K562 (cell line): ENCODE measurements around the gene SIRT2. TPM values are rescaled to one million over a fixed set of nuclear protein-coding genes. Genes with fewer than 3 reads are reported as not detected.

ENCODE experiments used
- ATAC-seq: fragments of 200-7000 bp; cut with Tn5 transposase; 3 replicates; pipeline ENCODE4 v1.9.1; 2020; ENCODE audit warnings: moderate library complexity
- BruUV-seq: library from RNA; stranded (reverse); fragments of 400-500 nt; replicated peaks from 2 replicates; lab custom pipeline; 2021; lab: Mats Ljungman, UMichigan
- CTCF ChIA-PET: fragments of 300-600 bp; formaldehyde crosslinking; extraction: SDS; loops from one replicate; lab custom pipeline; 2021; ENCODE audit warnings: low intra/inter-chr PET ratio; lab: Yijun Ruan, JAX
- POLR2A ChIA-PET: fragments of 300-600, 350-650 bp; sonication (Branson Sonifier 250); formaldehyde crosslinking; extraction: SDS; loops from one replicate; lab custom pipeline; 2021; ENCODE audit warnings: antibody characterized with exemption, inconsistent platforms; lab: Yijun Ruan, JAX
- DNase-seq, 4 experiments: peaks; one replicate each; pipeline versions ENCODE4 v3.0.0 to v3.0.0-alpha.2; 2011 to 2018; ENCODE audit warnings: low spot score in 3 of 4, mixed read lengths in 3 of 4; ENCODE audit errors: extremely low read depth in 1 of 4
- FAIRE-seq: peaks from 2 replicates; lab custom pipeline; 2011; peaks lifted over from hg19 to GRCh38; lab: Jason Lieb, UNC
- H2AFZ ChIP-seq: 2 replicates; pipeline ENCODE4 v1.6.0; 2011; ENCODE audit warnings: low read depth, low read length, control low read depth, inconsistent platforms
- H3K27ac ChIP-seq: fragments of 200-600 bp; 3 replicates; pipeline ENCODE4 v1.8.0; 2011; ENCODE audit warnings: low read depth, mild to moderate bottlenecking, control low read depth, inconsistent platforms, low read length, moderate library complexity, mixed read lengths; ENCODE audit errors: extremely low read depth
- H3K27me3 ChIP-seq, 2 experiments: fragments of 300-600 bp in 1 of 2; 2 replicates in 1 of 2; 3 replicates in 1 of 2; pipeline versions ENCODE4 v1.6.0 to v1.8.0; 2011; ENCODE audit warnings: inconsistent platforms in 2 of 2, low read length in 2 of 2, mild to moderate bottlenecking in 1 of 2, mixed read lengths in 1 of 2, moderate library complexity in 1 of 2; ENCODE audit not compliant: control insufficient read depth in 2 of 2, insufficient read depth in 2 of 2
- H3K36me3 ChIP-seq: fragments of 300-600 bp; 3 replicates; pipeline ENCODE4 v1.8.0; 2011; ENCODE audit warnings: mild to moderate bottlenecking, low read length, inconsistent platforms; ENCODE audit not compliant: control insufficient read depth, insufficient read depth
- H3K4me1 ChIP-seq, 2 experiments: fragments of 200-600 bp in 1 of 2; replicated peaks in 1 of 2; 2 replicates in 1 of 2; 3 replicates in 1 of 2; pipeline versions ENCODE4 v1.5.1 to v1.8.0; 2011; ENCODE audit warnings: inconsistent platforms in 2 of 2, low read length in 2 of 2, mild to moderate bottlenecking in 1 of 2, mixed read lengths in 1 of 2, moderate library complexity in 1 of 2; ENCODE audit not compliant: control insufficient read depth in 2 of 2, insufficient read depth in 2 of 2
- H3K4me2 ChIP-seq: 2 replicates; pipeline ENCODE4 v1.6.1; 2011; ENCODE audit warnings: low read length, control low read depth, inconsistent platforms, mixed read lengths; ENCODE audit not compliant: insufficient read depth
- H3K4me3 ChIP-seq: fragments of 200-600 bp; sonication (generic), shearing (Covaris generic); 2 replicates; pipeline ENCODE4 v1.5.1; 2016; ENCODE audit warnings: control low read depth, inconsistent platforms
- H3K79me2 ChIP-seq: fragments of 200-600 bp; 3 replicates; pipeline ENCODE4 v1.8.0; 2011; ENCODE audit warnings: low read length, inconsistent platforms; ENCODE audit not compliant: control insufficient read depth, insufficient read depth
- H3K9ac ChIP-seq, 2 experiments: 2 replicates each; pipeline versions ENCODE4 v1.6.0 to v1.6.1; 2011; ENCODE audit warnings: low read depth in 2 of 2, low read length in 2 of 2, control low read depth in 1 of 2, inconsistent platforms in 1 of 2, mild to moderate bottlenecking in 1 of 2, mixed read lengths in 1 of 2; ENCODE audit not compliant: insufficient read depth in 1 of 2
- H3K9me1 ChIP-seq: one replicate; pipeline ENCODE4 v1.6.0; 2011; ENCODE audit warnings: inconsistent platforms, mild to moderate bottlenecking, low read length, moderate library complexity; ENCODE audit not compliant: control insufficient read depth, insufficient read depth
- H3K9me3 ChIP-seq: replicated peaks from 2 replicates; pipeline ENCODE4 v1.5.1; 2011; ENCODE audit warnings: low read depth, low read length, inconsistent platforms; ENCODE audit not compliant: control insufficient read depth, insufficient read depth
- H4K20me1 ChIP-seq: replicated peaks from 2 replicates; pipeline ENCODE4 v1.6.1; 2011; ENCODE audit warnings: low read length, inconsistent platforms, mixed read lengths; ENCODE audit not compliant: control insufficient read depth, insufficient read depth
- ARID2 ChIP-seq: fragments of 450-650 bp; IDR thresholded peaks from 2 replicates; pipeline ENCODE4 v1.6.1; 2017; ENCODE audit warnings: antibody characterized with exemption, mild to moderate bottlenecking
- E2F5 ChIP-seq: sonication (generic); formaldehyde crosslinking; IDR thresholded peaks from 2 replicates; pipeline ENCODE4 v1.8.0; 2022; ENCODE audit warnings: mild to moderate bottlenecking, missing genetic modification reagents
- ELK1 ChIP-seq: sonication (generic); formaldehyde crosslinking; IDR thresholded peaks from 2 replicates; pipeline ENCODE4 v1.8.1; 2022; ENCODE audit warnings: missing genetic modification reagents
- FOSL1 ChIP-seq: fragments of 200-800 bp; sonication (Bioruptor generic); conservative IDR thresholded peaks from 2 replicates; pipeline ENCODE4 v1.6.1; 2016; ENCODE audit warnings: missing genetic modification characterization, missing compliant biosample characterization
- FOXK1 ChIP-seq: sonication (generic); formaldehyde crosslinking; IDR thresholded peaks from 2 replicates; pipeline ENCODE4 v1.8.0; 2022; ENCODE audit warnings: missing genetic modification reagents, mild to moderate bottlenecking, borderline replicate concordance
- KLF13 ChIP-seq: fragments of 450-650 bp; IDR thresholded peaks from 2 replicates; pipeline ENCODE4 v1.6.1; 2016; ENCODE audit warnings: missing genetic modification characterization, low read depth, mild to moderate bottlenecking, missing compliant biosample characterization, moderate library complexity, borderline replicate concordance
- MYNN ChIP-seq, 2 experiments: sonication (generic); formaldehyde crosslinking in 1 of 2; IDR thresholded peaks; 2 replicates each; pipeline versions ENCODE4 v1.5.0 to v1.6.1; 2016 to 2020; ENCODE audit warnings: antibody characterized with exemption in 1 of 2, missing genetic modification reagents in 1 of 2
- WGBS: fragments of 100-300 bp; shearing (Covaris generic); methylation state at CpG from one replicate; pipeline ENCODE4 v1.1.6; 2016; ENCODE audit warnings: low coverage, mixed read lengths; ENCODE audit not compliant: insufficient coverage; ENCODE audit errors: missing lambda C conversion rate; 5-methylcytosine and 5-hydroxymethylcytosine counted together
- in situ Hi-C: fragments of 300-500 bp; cut with MboI; formaldehyde crosslinking; loops from 4 replicates; pipeline ENCODE4 v1.15.0; 2018; ENCODE audit warnings: inconsistent platforms, mixed read lengths
- intact Hi-C: fragments of 100-400 bp; cut with micrococcal nuclease; formaldehyde crosslinking; loops from 2 replicates; pipeline ENCODE4 v1.14.2; 2022
- polyA plus RNA-seq, 8 experiments: library from polyadenylated mRNA; depleted of rRNA in 4 of 8; stranded (reverse) in 5 of 8; unstranded in 3 of 8; fragments of >200 nt; fragmentation: Nextera tagmentation in 2 of 8; fragmentation: Illumina TruSeq in 1 of 8; extraction: Ambion mirVana in 2 of 8; extraction: Trizol in 1 of 8; gene quantifications; 2 replicates each; pipeline versions ENCODE4 v1.2.1 to v1.2.3, GENCODE V29; 2011 to 2014; ENCODE audit warnings: inconsistent platforms in 1 of 8, missing spikeins in 1 of 8
- total RNA-seq, 7 experiments: library from RNA; depleted of rRNA in 6 of 7; stranded (reverse); fragments of >200 nt in 6 of 7; fragmentation: Illumina TruSeq in 2 of 7; extraction: Trizol in 2 of 7; gene quantifications; 2 replicates each; pipeline versions ENCODE4 v1.2.1 to v1.2.3, GENCODE V29; 2011 to 2021; ENCODE audit warnings: low replicate concordance in 1 of 7

Gene SIRT2
- total and polyA plus RNA-seq, 9 of the 15 experiments (the other 6 are each of a cell fraction or from before 2014, with no cell fraction given), result 2.3 to 35.2 (median 22.9) TPM

GRCh38 chr19:38898788-38899446 is 501 bp downstream of the SIRT2 start (continued):
- TF ChIP-seq E2F5 (CRISPR knock-in tag), result no peak
- TF ChIP-seq FOSL1 (tag), result 0 out of 2 replicates have a peak, but pooled peaks have one; percentile 18
- no peak for TF ChIP-seq KLF13 (tag)
- 0 out of 2 replicates have a peak, but pooled peaks have one; percentile 32 for TF ChIP-seq FOXK1 (CRISPR knock-in tag)
- TF ChIP-seq ARID2, result peak; percentile 35; the same call in 1 of the 2 replicates
- no peak for TF ChIP-seq ELK1 (CRISPR knock-in tag)

GRCh38 chr19:38894968-38895367 is 4.5 kb downstream of the SIRT2 start:
- Histone ChIP-seq H3K9ac (peak overlapping the region in 1 of 2 experiments; percentile 61; a peak in 1 of 4 replicates), H2AFZ (no peak overlapping the region), H3K4me3 (no peak overlapping the region), H3K4me2 (no peak overlapping the region), H4K20me1 (no peaks in the 10 kb centered on the region), H3K27ac (no peak overlapping the region), H3K9me1 (no peaks in the 10 kb centered on the region), H3K36me3 (0 out of 3 replicates have a peak, but pooled peaks cover 4% of the 10 kb centered on the region), H3K27me3 (no peaks in the 10 kb centered on the region), H3K9me3 (no peaks in the 10 kb centered on the region), H3K4me1 (peaks cover 11 to 34% of the 10 kb centered on the region in 2 experiments), H3K79me2 (peaks cover 12% of the 10 kb centered on the region; the same call in 2 of the 3 replicates)
- no TSS peak for BruUV-seq
- intact Hi-C loops, result no loop called here
- in situ Hi-C loops, result no loop called here
- ChIA-PET CTCF (no interaction called here), POLR2A (no interaction called here)
- ATAC-seq (no peak), FAIRE-seq (no peak), DNase-seq (no peak)
- WGBS, result 59% methylated on average over 3 of the region's 9 CpGs
- TF ChIP-seq MYNN (IDR thresholded peaks at IDR 0.05) (no peak), MYNN (CRISPR knock-in tag; IDR thresholded peaks at IDR 0.05) (no peak), ELK1 (CRISPR knock-in tag) (no peak)
